Erythroblast (primary cell): ENCODE measurements around the gene PTPRR.

Experiments
- GATA1 ChIP-seq: IDR thresholded peaks from 2 replicates; pipeline ENCODE4 v1.6.1; 2011; ENCODE audit warnings: low read depth, mild to moderate bottlenecking, control low read depth, low read length, moderate library complexity
- POLR2A ChIP-seq: IDR thresholded peaks from 2 replicates; pipeline ENCODE4 v1.6.1; 2011; ENCODE audit warnings: mild to moderate bottlenecking, low read length

- TF ChIP-seq POLR2A (no peak), GATA1 (no peak)
Observed at GRCh38 chr12:70592664-70593063, 327.9 kb downstream of the PTPRR start.
